ENCODE results near the gene APOF. TPM values are rescaled to one million over a fixed set of nuclear protein-coding genes. Genes with fewer than 3 reads are reported as not detected.

Gene APOF
- total and polyA plus RNA-seq, 2 experiments from 2014 or later, result not detected

GRCh38 chr12:56333197-56333678 lies 29.4 kb downstream of the APOF start:
- TF ChIP-seq EZH2phosphoT487 (IDR thresholded peaks at IDR 0.05; ENCODE audit: insufficient read depth, low read depth), result no peak
- no peak for TF ChIP-seq EZH2 (IDR thresholded peaks at IDR 0.05; ENCODE audit: insufficient read depth, poor library complexity, severe bottlenecking)
- no peak for DNase-seq
- no peaks in the 10 kb centered on the region for H4K20me1 ChIP-seq (ENCODE audit: insufficient read depth)
- no peaks in the 10 kb centered on the region for H3K9me3 ChIP-seq (ENCODE audit: low read depth)
- H3K27ac ChIP-seq, result peak overlapping the region; percentile 94
- 0 out of 2 replicates have a peak, but pooled peaks cover 6% of the 10 kb centered on the region for H3K4me1 ChIP-seq (ENCODE audit: insufficient read depth)
- H2AFZ ChIP-seq, result peak overlapping the region; percentile 92
- peak overlapping the region; percentile 77 for H3K4me3 ChIP-seq
- peak overlapping the region; percentile 88 for H3K4me2 ChIP-seq (ENCODE audit: unreplicated experiment)
- WGBS, 2 experiments (ENCODE audit: low coverage in 1 of 2, low lambda C conversion rate in 2 of 2, missing lambda C conversion rate in 2 of 2), result 16 to 26% methylated on average over 7 to 8 of the region's 8 CpGs
- no peaks in the 10 kb centered on the region for H3K36me3 ChIP-seq (ENCODE audit: low read depth)
- H3F3A ChIP-seq (ENCODE audit: insufficient read depth), result 0 out of 2 replicates have a peak, but pooled peaks cover 9% of the 10 kb centered on the region
- H3K27me3 ChIP-seq (replicated peaks; ENCODE audit: insufficient read depth), result no peaks in the 10 kb centered on the region
- no peaks in the 10 kb centered on the region for H3K79me2 ChIP-seq (ENCODE audit: insufficient read depth)
- H3K9me2 ChIP-seq (ENCODE audit: insufficient read depth), result no peaks in the 10 kb centered on the region
- in situ Hi-C loops (cut with MboI), result no loop called here
- H3K9ac ChIP-seq, result peak overlapping the region; percentile 92

- no peaks in the 10 kb centered on the region for H3K9me3 ChIP-seq (ENCODE audit: low read depth)
- H4K20me1 ChIP-seq (ENCODE audit: insufficient read depth), result no peaks in the 10 kb centered on the region
- H3K9ac ChIP-seq, result peak overlapping the region; percentile 92
- DNase-seq, result no peak
- 94% methylated on average over 11 of the region's 11 CpGs for WGBS, 2 experiments (ENCODE audit: low coverage in 1 of 2, low lambda C conversion rate in 2 of 2, missing lambda C conversion rate in 2 of 2)
- H3K79me2 ChIP-seq (ENCODE audit: insufficient read depth), result no peaks in the 10 kb centered on the region
- in situ Hi-C loops (cut with MboI), result no loop called here
- H3F3A ChIP-seq (ENCODE audit: insufficient read depth), result 0 out of 2 replicates have a peak, but pooled peaks cover 9% of the 10 kb centered on the region
- H2AFZ ChIP-seq, result peak overlapping the region; percentile 92
- peak overlapping the region; percentile 88 for H3K4me2 ChIP-seq (ENCODE audit: unreplicated experiment)
- H3K4me3 ChIP-seq, result peak overlapping the region; percentile 77
- no peak for TF ChIP-seq EZH2 (IDR thresholded peaks at IDR 0.05; ENCODE audit: insufficient read depth, poor library complexity, severe bottlenecking)
- TF ChIP-seq EZH2phosphoT487 (IDR thresholded peaks at IDR 0.05; ENCODE audit: insufficient read depth, low read depth), result no peak
- no peaks in the 10 kb centered on the region for H3K36me3 ChIP-seq (ENCODE audit: low read depth)
- H3K27me3 ChIP-seq (replicated peaks; ENCODE audit: insufficient read depth), result no peaks in the 10 kb centered on the region
- H3K27ac ChIP-seq, result 0 out of 2 replicates have a peak overlapping the region, but pooled peaks have one; percentile 94
- H3K9me2 ChIP-seq (ENCODE audit: insufficient read depth), result no peaks in the 10 kb centered on the region
- H3K4me1 ChIP-seq (ENCODE audit: insufficient read depth), result 0 out of 2 replicates have a peak, but pooled peaks cover 6% of the 10 kb centered on the region
Observed at GRCh38 chr12:56332512-56333196, 30.0 kb downstream of the APOF start.

- no peak overlapping the region for H2AFZ ChIP-seq
- H3K4me1 ChIP-seq (ENCODE audit: insufficient read depth), result 0 out of 2 replicates have a peak, but pooled peaks cover 6% of the 10 kb centered on the region
- 0 out of 2 replicates have a peak, but pooled peaks cover 4% of the 10 kb centered on the region for H3K36me3 ChIP-seq (ENCODE audit: low read depth)
- in situ Hi-C loops (cut with MboI), result no loop called here
- H3F3A ChIP-seq (ENCODE audit: insufficient read depth), result 0 out of 2 replicates have a peak, but pooled peaks cover 9% of the 10 kb centered on the region
- H3K27ac ChIP-seq, result no peak overlapping the region
- no peaks in the 10 kb centered on the region for H3K9me2 ChIP-seq (ENCODE audit: insufficient read depth)
- H3K4me3 ChIP-seq, result no peak overlapping the region
- 91 to 95% methylated on average over 7 of the region's 7 CpGs for WGBS, 2 experiments (ENCODE audit: low coverage in 1 of 2, low lambda C conversion rate in 2 of 2, missing lambda C conversion rate in 2 of 2)
- no peak overlapping the region for H3K4me2 ChIP-seq (ENCODE audit: unreplicated experiment)
- no peak for DNase-seq
- H3K9me3 ChIP-seq (ENCODE audit: low read depth), result no peaks in the 10 kb centered on the region
- no peak overlapping the region for H3K9ac ChIP-seq
- H4K20me1 ChIP-seq (ENCODE audit: insufficient read depth), result no peaks in the 10 kb centered on the region
- TF ChIP-seq EZH2phosphoT487 (IDR thresholded peaks at IDR 0.05; ENCODE audit: insufficient read depth, low read depth) (no peak), EZH2 (IDR thresholded peaks at IDR 0.05; ENCODE audit: insufficient read depth, poor library complexity, severe bottlenecking) (no peak)
- no peaks in the 10 kb centered on the region for H3K27me3 ChIP-seq (replicated peaks; ENCODE audit: insufficient read depth)
- H3K79me2 ChIP-seq (ENCODE audit: insufficient read depth), result no peaks in the 10 kb centered on the region
Observed at GRCh38 chr12:56330936-56331490, 31.6 kb downstream of the APOF start.

- no peak overlapping the region for H3K4me3 ChIP-seq
- DNase-seq, result no peak
- no peaks in the 10 kb centered on the region for H3F3A ChIP-seq (ENCODE audit: insufficient read depth)
- no peaks in the 10 kb centered on the region for H3K79me2 ChIP-seq (ENCODE audit: insufficient read depth)
- WGBS, 2 experiments (ENCODE audit: low coverage in 1 of 2, low lambda C conversion rate in 2 of 2, missing lambda C conversion rate in 2 of 2), result 85 to 91% methylated on average over 6 of the region's 6 CpGs
- H2AFZ ChIP-seq, result no peak overlapping the region
- no peaks in the 10 kb centered on the region for H3K9me3 ChIP-seq (ENCODE audit: low read depth)
- no peaks in the 10 kb centered on the region for H3K27me3 ChIP-seq (replicated peaks; ENCODE audit: insufficient read depth)
- H3K9me2 ChIP-seq (ENCODE audit: insufficient read depth), result no peaks in the 10 kb centered on the region
- no peaks in the 10 kb centered on the region for H4K20me1 ChIP-seq (ENCODE audit: insufficient read depth)
- no peak overlapping the region for H3K27ac ChIP-seq
- no peak overlapping the region for H3K9ac ChIP-seq
- H3K36me3 ChIP-seq (ENCODE audit: low read depth), result 0 out of 2 replicates have a peak, but pooled peaks cover 4% of the 10 kb centered on the region
- TF ChIP-seq EZH2 (IDR thresholded peaks at IDR 0.05; ENCODE audit: insufficient read depth, poor library complexity, severe bottlenecking) (no peak), EZH2phosphoT487 (IDR thresholded peaks at IDR 0.05; ENCODE audit: insufficient read depth, low read depth) (no peak)
- in situ Hi-C loops (cut with MboI), result no loop called here
- H3K4me2 ChIP-seq (ENCODE audit: unreplicated experiment), result no peak overlapping the region
- H3K4me1 ChIP-seq (ENCODE audit: insufficient read depth), result no peaks in the 10 kb centered on the region
Observed at GRCh38 chr12:56326533-56326932, 36.1 kb downstream of the APOF start.

All from GM23248 (cell line).